ENCODE results near the gene WDR55. TPM values are rescaled to one million over a fixed set of nuclear protein-coding genes. Genes with fewer than 3 reads are reported as not detected.

The WDR55 gene
- total and polyA plus RNA-seq, 2 of the 8 experiments (the other 6 are each of a cell fraction or from before 2014, with no cell fraction given) = 15.3 to 22.7 TPM

- Histone ChIP-seq H2AFZ (ENCODE audit: low read length) (no peak overlapping the region), H3K36me3 (ENCODE audit: control insufficient read depth in 2 of 4, insufficient read depth in 4 of 4, low read length in 3 of 4) (no peaks in the 10 kb centered on the region), H3K18ac (ENCODE audit: extremely low read depth, low read length) (no peak overlapping the region), H3K79me2 (ENCODE audit: control insufficient read depth in 1 of 2, insufficient read depth in 2 of 2, low read length in 2 of 2) (no peaks in the 10 kb centered on the region), H3K9ac (replicated peaks in 1 of 4; ENCODE audit: extremely low read depth in 1 of 4, low read depth in 3 of 4, low read length in 3 of 4) (no peak overlapping the region), H3K23ac (ENCODE audit: insufficient read length) (no peak overlapping the region), H3K9me3 (ENCODE audit: insufficient read depth in 2 of 2, low read depth in 1 of 2, low read length in 1 of 2) (peaks cover 41% of the 10 kb centered on the region in 2 experiments; a peak in 3 of 4 replicates), H3K4me3 (ENCODE audit: extremely low read depth in 1 of 4, insufficient read depth in 2 of 4, low read depth in 3 of 4, low read length in 4 of 4) (no peak overlapping the region), H4K20me1 (replicated peaks in 1 of 2; ENCODE audit: control insufficient read depth in 1 of 2, insufficient read depth in 2 of 2, low read length in 2 of 2) (no peaks in the 10 kb centered on the region), H4K8ac (ENCODE audit: extremely low read depth, insufficient read depth, low read length) (no peak overlapping the region), H3K27me3 (replicated peaks in 1 of 4; ENCODE audit: control insufficient read depth in 3 of 4, extremely low read depth in 1 of 4, insufficient read depth in 3 of 4, low read length in 3 of 4) (no peaks in the 10 kb centered on the region), H2BK20ac (ENCODE audit: low read length) (no peak overlapping the region), H3K27ac (ENCODE audit: low read depth, low read length) (no peak overlapping the region), H3K4ac (replicated peaks; ENCODE audit: insufficient read length, low read depth, low read length) (no peak overlapping the region), H2BK5ac (ENCODE audit: low read depth, low read length) (no peak overlapping the region), H2AK5ac (ENCODE audit: low read depth, low read length) (no peak overlapping the region), H3K4me1 (replicated peaks in 1 of 4; ENCODE audit: control insufficient read depth in 3 of 4, insufficient read depth in 4 of 4, low read length in 3 of 4) (no peaks in the 10 kb centered on the region), H4K91ac (replicated peaks; ENCODE audit: insufficient read length, low read length) (no peak overlapping the region), H3K56ac (replicated peaks; ENCODE audit: insufficient read length, low read depth, low read length) (no peak overlapping the region), H4K5ac (ENCODE audit: insufficient read length, low read depth, low read length) (no peak overlapping the region), H3K79me1 (ENCODE audit: low read depth, low read length) (no peaks in the 10 kb centered on the region), H3K14ac (ENCODE audit: insufficient read length) (no peak overlapping the region), H2BK120ac (replicated peaks; ENCODE audit: low read depth, low read length) (no peak overlapping the region), H2BK12ac (ENCODE audit: low read depth, low read length) (no peak overlapping the region), H2BK15ac (ENCODE audit: low read length) (no peak overlapping the region), H3K4me2 (ENCODE audit: insufficient read depth in 1 of 2, low read depth in 2 of 2, low read length in 2 of 2) (no peak overlapping the region), H3K23me2 (ENCODE audit: low read depth, low read length) (no peaks in the 10 kb centered on the region)
- DNase-seq (ENCODE audit: low read depth in 1 of 2, low spot score in 2 of 2) = no peak
- POLR2A ChIA-PET (ENCODE audit: partially characterized antibody) = no interaction called here
- TF ChIP-seq TBP (IDR thresholded peaks at IDR 0.05; ENCODE audit: low read depth, low read length) = no peak
- no peak for TF ChIP-seq EGR1 (IDR thresholded peaks at IDR 0.05; ENCODE audit: borderline replicate concordance, low read depth, low read length)
- no peak for TF ChIP-seq CHD2 (IDR thresholded peaks at IDR 0.05; ENCODE audit: low read length)
- no peak for TF ChIP-seq MAFK (IDR thresholded peaks at IDR 0.05; ENCODE audit: low read depth, low read length)
- no peak for TF ChIP-seq SRF (IDR thresholded peaks at IDR 0.05; ENCODE audit: low read depth, low read length)
- no peak for TF ChIP-seq SIN3A (conservative IDR thresholded peaks at IDR 0.05 in 1 of 2, IDR thresholded peaks at IDR 0.05 in 1 of 2; ENCODE audit: low read depth in 1 of 2, low read length in 2 of 2)
- TF ChIP-seq HDAC6 (IDR thresholded peaks at IDR 0.05; ENCODE audit: low read depth, low read length) = no peak
- no peak for TF ChIP-seq SAP30 (IDR thresholded peaks at IDR 0.05; ENCODE audit: insufficient read depth, insufficient replicate concordance, low read length)
- no peak for TF ChIP-seq ATF2 (IDR thresholded peaks at IDR 0.05; ENCODE audit: low read length)
- TF ChIP-seq TAF7 (optimal IDR thresholded peaks at IDR 0.05; ENCODE audit: borderline replicate concordance, low read depth, low read length) = no peak
- TF ChIP-seq SIX5 (IDR thresholded peaks at IDR 0.05; ENCODE audit: low read depth, low read length) = no peak
- CTCF ChIA-PET (ENCODE audit: partially characterized antibody) = no interaction called here
- no peak for FAIRE-seq
- WGBS, 2 experiments (ENCODE audit: extremely low coverage in 1 of 2, insufficient coverage in 1 of 2, insufficient read length in 1 of 2, insufficient replicate concordance in 2 of 2, low coverage in 1 of 2, low lambda C conversion rate in 2 of 2, missing lambda C conversion rate in 1 of 2) = 90% methylated on average over 6 of the region's 6 CpGs; no CpG with 5 or more reads in 1 of the 2 experiments
Measured at GRCh38 chr5:140627972-140628371, 36.7 kb upstream of the WDR55 start.

Data from H1 (cell line).